Measurements from ENCODE around the gene ADA. TPM values are rescaled to one million over a fixed set of nuclear protein-coding genes. Genes with fewer than 3 reads are reported as not detected.

Gene ADA
- polyA plus RNA-seq, 1 donor (not counting 4 experiments of a cell fraction or from before 2014, with no cell fraction given), result 21.4 TPM

DNA sequence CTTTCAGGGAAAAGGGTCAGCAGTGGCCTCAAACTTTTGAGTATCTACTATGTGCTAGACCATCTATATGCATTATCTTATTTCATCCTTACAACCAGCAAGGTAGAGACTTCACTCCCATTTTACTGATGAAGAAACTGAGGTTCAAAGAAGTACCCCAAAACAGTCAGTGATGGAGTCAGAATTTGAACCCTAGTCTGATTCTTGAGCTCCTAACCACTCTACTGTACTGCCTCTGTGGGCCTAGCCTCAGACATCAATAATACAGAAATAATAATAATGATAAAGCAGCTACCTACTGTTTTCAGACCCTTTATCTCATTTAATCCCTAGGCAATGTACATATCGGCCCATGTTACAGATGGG, 8.4 kb downstream of the ADA start:
- Histone ChIP-seq H3K36me3 (ENCODE audit: control insufficient read depth in 2 of 2, extremely low read depth in 1 of 2, insufficient read depth in 2 of 2, low read length in 2 of 2) (peaks cover 0 to 1% of the 10 kb centered on the region in 2 experiments), H3K27me3 (ENCODE audit: control insufficient read depth, extremely low read depth, insufficient read depth, low read length) (no peaks in the 10 kb centered on the region), H4K20me1 (ENCODE audit: control insufficient read depth, extremely low read depth, insufficient read depth, low read length) (no peaks in the 10 kb centered on the region), H3K9ac (ENCODE audit: control insufficient read depth, extremely low read depth, insufficient read depth, low read length) (peak overlapping the region; percentile 60), H3K4me1 (ENCODE audit: control insufficient read depth, extremely low read depth, insufficient read depth, low read length) (peaks cover 41% of the 10 kb centered on the region), H3K27ac (ENCODE audit: control insufficient read depth, insufficient read depth, low read length) (peak overlapping the region; percentile 88), H3K9me3 (ENCODE audit: control insufficient read depth, low read depth, low read length) (peaks cover 3% of the 10 kb centered on the region), H2AFZ (ENCODE audit: control insufficient read depth, low read length) (no peak overlapping the region), H3K9me1 (ENCODE audit: control insufficient read depth, extremely low read depth, insufficient read depth, low read length) (peaks cover 6% of the 10 kb centered on the region), H3K4me3 (ENCODE audit: control insufficient read depth in 2 of 3, extremely low read depth in 1 of 3, insufficient read depth in 2 of 3, low read depth in 1 of 3, low read length in 3 of 3) (no peak overlapping the region), H3K79me2 (ENCODE audit: control insufficient read depth, insufficient read depth, low read length) (no peaks in the 10 kb centered on the region), H3K4me2 (ENCODE audit: control insufficient read depth, extremely low read depth, insufficient read depth, low read depth, low read length) (peak overlapping the region; percentile 81)
- dilution Hi-C loops (cut with MboI; ENCODE audit: extremely low pct_ligation_motif_present, low sequenced_read_pairs), result no loop called here
- FAIRE-seq (no peak), DNase-seq (ENCODE audit: low read depth, low spot score) (no peak)
- no peak for TF ChIP-seq EZH2 (IDR thresholded peaks at IDR 0.05; ENCODE audit: low read length)
- TF ChIP-seq, protein P1, sequence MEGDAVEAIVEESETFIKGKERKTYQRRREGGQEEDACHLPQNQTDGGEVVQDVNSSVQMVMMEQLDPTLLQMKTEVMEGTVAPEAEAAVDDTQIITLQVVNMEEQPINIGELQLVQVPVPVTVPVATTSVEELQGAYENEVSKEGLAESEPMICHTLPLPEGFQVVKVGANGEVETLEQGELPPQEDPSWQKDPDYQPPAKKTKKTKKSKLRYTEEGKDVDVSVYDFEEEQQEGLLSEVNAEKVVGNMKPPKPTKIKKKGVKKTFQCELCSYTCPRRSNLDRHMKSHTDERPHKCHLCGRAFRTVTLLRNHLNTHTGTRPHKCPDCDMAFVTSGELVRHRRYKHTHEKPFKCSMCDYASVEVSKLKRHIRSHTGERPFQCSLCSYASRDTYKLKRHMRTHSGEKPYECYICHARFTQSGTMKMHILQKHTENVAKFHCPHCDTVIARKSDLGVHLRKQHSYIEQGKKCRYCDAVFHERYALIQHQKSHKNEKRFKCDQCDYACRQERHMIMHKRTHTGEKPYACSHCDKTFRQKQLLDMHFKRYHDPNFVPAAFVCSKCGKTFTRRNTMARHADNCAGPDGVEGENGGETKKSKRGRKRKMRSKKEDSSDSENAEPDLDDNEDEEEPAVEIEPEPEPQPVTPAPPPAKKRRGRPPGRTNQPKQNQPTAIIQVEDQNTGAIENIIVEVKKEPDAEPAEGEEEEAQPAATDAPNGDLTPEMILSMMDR (optimal IDR thresholded peaks at IDR 0.05 in 1 of 3, IDR thresholded peaks at IDR 0.05 in 1 of 3, conservative IDR thresholded peaks at IDR 0.05 in 1 of 3; ENCODE audit: extremely low read depth in 1 of 3, insufficient read depth in 2 of 3, low read length in 3 of 3), result peak in 1 of 3 experiments; percentile 1

DNA sequence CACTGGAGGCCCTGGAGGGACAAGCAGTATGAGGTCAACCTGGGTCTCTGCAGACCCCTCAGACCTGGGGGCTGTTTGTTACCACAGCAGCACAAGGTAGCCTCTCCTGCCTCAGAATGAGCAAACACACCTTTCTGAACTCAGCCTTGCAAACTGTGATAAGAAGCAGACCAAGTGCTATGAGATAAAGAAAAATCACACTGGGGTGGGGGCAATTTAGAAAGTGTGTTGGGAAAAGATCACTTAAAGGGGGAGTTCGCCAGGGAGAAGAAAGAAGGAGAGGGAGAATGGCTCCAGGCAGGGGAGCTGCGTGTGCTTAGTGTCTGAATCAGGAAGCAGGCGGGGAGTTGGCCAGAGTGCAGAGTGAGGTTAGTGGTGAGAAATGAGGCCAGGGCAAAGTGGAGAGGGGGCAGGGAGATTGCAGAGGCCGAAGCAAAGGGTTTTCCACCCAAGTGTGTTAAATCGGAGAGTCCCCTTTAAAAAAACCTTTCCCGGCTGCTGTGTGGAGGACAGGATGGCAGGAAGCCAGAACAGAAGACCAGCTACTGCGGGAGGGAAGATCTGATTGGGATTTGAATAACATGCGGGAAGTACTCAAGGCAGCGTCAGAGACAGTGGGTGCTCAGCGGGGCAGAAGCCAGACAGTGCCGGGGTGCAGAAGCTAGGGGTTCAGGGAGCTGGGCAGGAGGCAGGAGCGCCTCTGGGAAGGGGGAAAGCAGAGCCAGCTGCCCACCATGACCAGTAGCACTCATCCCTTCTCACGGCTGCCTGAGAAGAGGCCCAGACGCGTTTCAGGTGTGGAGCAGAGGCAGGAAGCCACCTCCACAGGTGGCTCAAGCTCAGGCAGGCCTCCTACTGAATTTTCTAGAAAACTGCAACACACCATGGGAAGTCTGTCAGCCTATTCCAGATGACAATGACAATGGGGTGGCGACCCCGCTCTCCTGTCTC, 9.0 kb downstream of the ADA start:
- dilution Hi-C loops (cut with MboI; ENCODE audit: extremely low pct_ligation_motif_present, low sequenced_read_pairs), result no loop called here
- no peaks in the 10 kb centered on the region for H3K79me2 ChIP-seq (ENCODE audit: control insufficient read depth, insufficient read depth, low read length)
- peaks cover 0 to 1% of the 10 kb centered on the region in 2 experiments for H3K36me3 ChIP-seq (ENCODE audit: control insufficient read depth in 2 of 2, extremely low read depth in 1 of 2, insufficient read depth in 2 of 2, low read length in 2 of 2)
- peaks cover 6% of the 10 kb centered on the region for H3K9me1 ChIP-seq (ENCODE audit: control insufficient read depth, extremely low read depth, insufficient read depth, low read length)
- no peak for FAIRE-seq
- DNase-seq (ENCODE audit: low read depth, low spot score), result no peak
- H3K4me3 ChIP-seq (ENCODE audit: control insufficient read depth in 2 of 3, extremely low read depth in 1 of 3, insufficient read depth in 2 of 3, low read depth in 1 of 3, low read length in 3 of 3), result no peak overlapping the region
- peaks cover 41% of the 10 kb centered on the region for H3K4me1 ChIP-seq (ENCODE audit: control insufficient read depth, extremely low read depth, insufficient read depth, low read length)
- peaks cover 3% of the 10 kb centered on the region for H3K9me3 ChIP-seq (ENCODE audit: control insufficient read depth, low read depth, low read length)
- H4K20me1 ChIP-seq (ENCODE audit: control insufficient read depth, extremely low read depth, insufficient read depth, low read length), result no peaks in the 10 kb centered on the region
- peak overlapping the region; percentile 77 for H2AFZ ChIP-seq (ENCODE audit: control insufficient read depth, low read length)
- peak overlapping the region; percentile 54 for H3K9ac ChIP-seq (ENCODE audit: control insufficient read depth, extremely low read depth, insufficient read depth, low read length)
- TF ChIP-seq, protein P1 (optimal IDR thresholded peaks at IDR 0.05 in 1 of 3, IDR thresholded peaks at IDR 0.05 in 1 of 3, conservative IDR thresholded peaks at IDR 0.05 in 1 of 3; ENCODE audit: extremely low read depth in 1 of 3, insufficient read depth in 2 of 3, low read length in 3 of 3), result peak; percentile 28 to 40 (median 31)
- TF ChIP-seq EZH2 (IDR thresholded peaks at IDR 0.05; ENCODE audit: low read length), result no peak
- H3K27me3 ChIP-seq (ENCODE audit: control insufficient read depth, extremely low read depth, insufficient read depth, low read length), result no peaks in the 10 kb centered on the region
- H3K27ac ChIP-seq (ENCODE audit: control insufficient read depth, insufficient read depth, low read length), result peak overlapping the region; percentile 88
- H3K4me2 ChIP-seq (ENCODE audit: control insufficient read depth, extremely low read depth, insufficient read depth, low read depth, low read length), result peak overlapping the region; percentile 81

All from keratinocyte (primary cell).